Measurements from ENCODE around the gene COL26A1. TPM values are rescaled to one million over a fixed set of nuclear protein-coding genes. Genes with fewer than 3 reads are reported as not detected.
"Not testable (repeated sequence)": the region's sequence is repeated elsewhere in the genome, so short reads cannot be mapped to it uniquely, and the experiment has no call there.

COL26A1 gene
- total RNA-seq, 1 donor from 2014 or later: 6.7 TPM

GRCh38 chr7:101488826-101489572, 126.3 kb downstream of the COL26A1 start:
- DNase-seq (ENCODE audit: low spot score): no peak
- ATAC-seq: no peak

GRCh38 chr7:101490439-101490838, 127.8 kb downstream of the COL26A1 start:
- ATAC-seq; DNase-seq (ENCODE audit: low spot score): not testable (repeated sequence)

- not testable (repeated sequence) for ATAC-seq; DNase-seq (ENCODE audit: low spot score)
Observed at GRCh38 chr7:101491442-101491841, 128.8 kb downstream of the COL26A1 start.

GRCh38 chr7:101494602-101495329, 132.1 kb downstream of the COL26A1 start:
- DNase-seq (ENCODE audit: low spot score) (no peak), ATAC-seq (no peak)

- ATAC-seq (no peak), DNase-seq (ENCODE audit: low spot score) (no peak)
Observed at GRCh38 chr7:101496017-101496416, 133.3 kb downstream of the COL26A1 start.

GRCh38 chr7:101501351-101501750, 138.7 kb downstream of the COL26A1 start:
- ATAC-seq (no peak), DNase-seq (ENCODE audit: low spot score) (no peak)

- DNase-seq (ENCODE audit: low spot score): no peak
Observed at GRCh38 chr7:101502466-101503098, 139.9 kb downstream of the COL26A1 start.

GRCh38 chr7:101505510-101505909, 142.8 kb downstream of the COL26A1 start:
- not testable (repeated sequence) for ATAC-seq; DNase-seq (ENCODE audit: low spot score)

More at GRCh38 chr7:101502466-101503098, 139.9 kb downstream of the COL26A1 start:
- no peak for ATAC-seq

GRCh38 chr7:101506531-101506930, 143.9 kb downstream of the COL26A1 start:
- ATAC-seq (no peak), DNase-seq (ENCODE audit: low spot score) (no peak)

GRCh38 chr7:101507327-101507726, 144.7 kb downstream of the COL26A1 start:
- ATAC-seq: peak; percentile 18

GRCh38 chr7:101507791-101508252, 145.1 kb downstream of the COL26A1 start:
- DNase-seq (ENCODE audit: low spot score) (no peak), ATAC-seq (peak; percentile 76)

More at GRCh38 chr7:101507327-101507726, 144.7 kb downstream of the COL26A1 start:
- no peak for DNase-seq (ENCODE audit: low spot score)

- DNase-seq (ENCODE audit: low spot score): no peak
- no peak for ATAC-seq
Observed at GRCh38 chr7:101510297-101510696, 147.6 kb downstream of the COL26A1 start.

GRCh38 chr7:101511965-101512364, 149.3 kb downstream of the COL26A1 start:
- no peak for DNase-seq (ENCODE audit: low spot score)

GRCh38 chr7:101516851-101517250, 154.2 kb downstream of the COL26A1 start:
- ATAC-seq (no peak), DNase-seq (ENCODE audit: low spot score) (no peak)

More at GRCh38 chr7:101511965-101512364, 149.3 kb downstream of the COL26A1 start:
- ATAC-seq: no peak

GRCh38 chr7:101517304-101517703, 154.6 kb downstream of the COL26A1 start:
- DNase-seq (ENCODE audit: low spot score) (no peak), ATAC-seq (no peak)

GRCh38 chr7:101518336-101518735, 155.7 kb downstream of the COL26A1 start:
- no peak for DNase-seq (ENCODE audit: low spot score)

GRCh38 chr7:101519324-101520023, 156.8 kb downstream of the COL26A1 start:
- DNase-seq (ENCODE audit: low spot score): no peak
- no peak for ATAC-seq

More at GRCh38 chr7:101518336-101518735, 155.7 kb downstream of the COL26A1 start:
- ATAC-seq: no peak

GRCh38 chr7:101521430-101521925, 158.8 kb downstream of the COL26A1 start:
- DNase-seq (ENCODE audit: low spot score) (no peak), ATAC-seq (no peak)

GRCh38 chr7:101522021-101522420, 159.3 kb downstream of the COL26A1 start:
- ATAC-seq: no peak
- no peak for DNase-seq (ENCODE audit: low spot score)

Measured in left lobe of liver (tissue), 2 donors.